HG02588 (cell line): ENCODE measurements around the gene RERE.

Experiments used
- ATAC-seq: cut with Tn5 transposase; IDR thresholded peaks from one replicate; pipeline ENCODE4 v1.9.1; 2021; ENCODE audit warnings: mild to moderate bottlenecking, moderate library complexity; ENCODE audit not compliant: unreplicated experiment

The RERE gene

DNA sequence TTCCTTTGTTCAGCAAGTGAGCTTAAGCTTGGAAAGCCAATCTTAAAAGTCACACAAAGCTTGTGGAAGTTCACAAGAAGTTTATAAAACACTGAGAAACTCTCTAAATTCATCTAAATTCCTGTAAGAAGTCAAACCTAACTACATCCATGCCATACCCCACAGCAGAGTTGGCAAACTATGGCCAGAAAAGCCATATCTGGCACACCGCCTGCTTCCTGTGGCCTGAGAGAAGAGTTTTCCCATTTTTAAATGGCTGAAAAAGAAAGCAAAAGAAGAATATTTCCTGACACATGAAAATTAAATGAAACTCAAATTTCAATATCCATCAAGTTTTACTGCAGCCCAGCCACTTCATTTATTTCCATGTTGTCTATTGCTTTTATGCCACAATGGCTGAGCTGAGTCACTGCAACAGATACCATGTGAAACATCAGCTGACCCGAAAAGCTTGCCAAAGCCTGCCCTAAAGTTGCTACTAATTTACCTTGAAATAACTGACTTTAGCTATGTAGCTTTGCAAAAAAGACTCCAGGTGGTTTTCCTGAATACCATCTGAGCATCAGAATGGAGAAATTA lies 262.4 kb downstream of the RERE start:
- ATAC-seq: no peak

DNA sequence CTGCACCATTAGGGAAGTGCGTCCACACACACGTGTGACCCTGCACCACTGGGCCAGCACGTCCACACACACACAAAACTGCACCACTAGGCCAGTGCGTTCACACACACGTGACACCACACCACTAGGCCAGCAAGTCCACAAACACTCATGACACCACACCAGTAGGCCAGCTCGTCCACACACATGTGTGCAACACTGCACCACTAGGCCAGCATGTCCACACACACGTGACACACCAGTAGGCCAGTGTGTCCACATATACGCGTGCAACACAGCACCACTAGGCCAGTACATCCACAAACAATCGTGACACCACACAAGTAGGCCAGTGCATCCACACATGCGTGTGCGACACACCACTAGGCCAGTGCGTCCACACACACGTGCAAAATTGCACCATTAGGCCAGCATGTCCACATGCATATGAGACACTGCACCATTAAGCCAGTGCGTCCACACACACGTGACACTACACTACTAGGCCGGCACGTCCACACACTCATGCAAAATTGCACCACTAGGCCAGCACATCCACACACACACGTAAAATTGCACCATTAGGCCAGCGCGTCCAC lies 264.5 kb downstream of the RERE start:
- no peak for ATAC-seq

DNA sequence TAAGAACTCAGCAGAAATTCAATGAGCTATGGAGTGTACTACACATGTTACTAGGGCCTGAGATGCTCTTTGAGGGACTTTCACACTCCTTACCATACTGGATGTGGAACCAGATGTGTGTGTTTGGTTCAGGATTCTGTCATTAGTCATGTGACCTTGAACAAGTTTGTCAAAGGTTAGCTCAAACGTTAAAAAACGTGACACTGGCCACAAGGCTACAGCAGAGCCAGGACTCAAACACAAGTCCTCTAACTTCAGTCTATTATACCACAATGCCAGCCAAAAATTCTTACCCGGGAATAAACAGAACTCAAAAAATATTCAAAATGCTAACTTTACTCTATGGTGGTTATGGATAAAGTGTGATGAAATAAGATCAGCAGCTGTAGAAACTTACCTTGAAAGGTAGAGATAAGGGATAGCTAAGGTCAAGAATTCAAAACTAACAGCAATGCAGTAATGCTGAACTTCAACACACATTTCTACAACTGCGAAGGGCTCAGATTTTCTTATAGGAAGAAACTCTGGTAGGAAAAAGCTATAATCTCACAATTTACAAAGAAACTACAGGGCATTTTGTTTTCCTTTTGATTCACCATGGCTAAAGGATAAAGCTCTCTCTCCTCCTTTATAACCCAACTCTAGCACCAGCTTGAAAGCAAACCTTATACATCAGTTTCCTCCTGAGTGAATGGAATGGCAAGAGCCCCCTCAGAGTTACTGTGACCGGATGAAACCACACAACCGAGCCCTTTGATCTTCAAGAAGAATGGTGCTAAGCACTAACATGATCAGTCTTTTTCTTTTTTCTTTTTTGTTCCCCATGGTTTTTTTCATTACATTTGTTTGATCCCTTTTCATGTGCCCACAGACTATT lies 265.6 kb downstream of the RERE start:
- ATAC-seq: no peak

DNA sequence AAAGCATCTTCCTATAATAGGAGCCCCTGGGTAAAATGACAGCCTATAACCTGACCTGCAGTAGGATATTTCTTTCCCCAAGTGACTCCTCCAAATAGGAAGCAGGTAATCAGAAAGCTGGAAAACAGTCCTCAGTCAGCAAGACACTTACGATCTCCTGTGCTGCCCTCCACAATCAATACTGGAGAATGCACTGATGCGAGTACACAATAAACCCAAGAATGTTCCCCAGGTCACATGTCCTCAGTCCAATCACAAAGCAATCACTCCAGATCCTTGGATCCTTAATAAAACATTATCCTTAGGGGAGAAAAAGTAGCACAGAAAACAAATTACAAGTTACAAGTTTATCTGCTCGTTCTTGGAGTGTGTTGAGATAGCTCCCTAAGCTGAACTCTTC lies 266.4 kb downstream of the RERE start:
- ATAC-seq: no peak

- no peak for ATAC-seq
Measured at GRCh38 chr1:8547791-8548190, 269.6 kb downstream of the RERE start.

DNA sequence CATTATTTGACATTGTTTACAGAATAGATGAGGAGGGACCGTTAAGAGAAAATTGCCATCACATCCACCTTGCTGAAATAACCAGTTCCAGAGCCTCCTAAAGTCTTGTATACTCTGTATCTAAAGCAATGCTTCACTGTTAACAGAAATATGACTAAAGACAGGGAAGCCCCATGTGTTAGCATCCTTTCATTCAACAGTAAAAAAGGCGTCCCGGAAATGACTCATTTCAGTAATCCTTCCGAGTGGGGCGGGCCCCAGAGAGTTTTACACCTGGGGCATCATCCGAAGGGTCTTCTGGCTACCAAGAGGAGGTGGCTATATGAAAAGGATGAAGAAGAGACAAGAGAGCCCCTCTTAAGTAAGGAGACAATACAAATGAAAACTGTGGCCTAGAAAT lies 272.4 kb downstream of the RERE start:
- ATAC-seq: no peak

DNA sequence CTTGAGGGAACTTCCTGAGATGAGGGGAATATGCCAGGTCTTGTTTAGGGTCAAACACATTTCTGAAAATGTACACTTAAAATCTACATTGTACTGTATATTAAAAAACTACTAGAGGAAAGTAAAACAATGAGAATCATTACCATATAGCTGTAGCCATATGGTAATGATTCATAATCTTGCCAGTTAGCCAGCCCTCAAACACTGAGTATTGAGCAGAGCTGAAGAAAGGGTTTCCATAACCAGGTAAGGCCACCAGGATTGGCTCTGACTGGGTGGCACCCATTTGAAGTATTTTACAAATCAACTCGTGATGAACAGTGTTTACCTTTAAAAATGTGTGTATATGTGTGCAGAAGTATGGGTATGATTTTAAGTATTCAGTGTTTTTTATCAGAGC lies 272.8 kb downstream of the RERE start:
- no peak for ATAC-seq

- ATAC-seq: no peak
Measured at GRCh38 chr1:8543965-8544364, 273.5 kb downstream of the RERE start.

DNA sequence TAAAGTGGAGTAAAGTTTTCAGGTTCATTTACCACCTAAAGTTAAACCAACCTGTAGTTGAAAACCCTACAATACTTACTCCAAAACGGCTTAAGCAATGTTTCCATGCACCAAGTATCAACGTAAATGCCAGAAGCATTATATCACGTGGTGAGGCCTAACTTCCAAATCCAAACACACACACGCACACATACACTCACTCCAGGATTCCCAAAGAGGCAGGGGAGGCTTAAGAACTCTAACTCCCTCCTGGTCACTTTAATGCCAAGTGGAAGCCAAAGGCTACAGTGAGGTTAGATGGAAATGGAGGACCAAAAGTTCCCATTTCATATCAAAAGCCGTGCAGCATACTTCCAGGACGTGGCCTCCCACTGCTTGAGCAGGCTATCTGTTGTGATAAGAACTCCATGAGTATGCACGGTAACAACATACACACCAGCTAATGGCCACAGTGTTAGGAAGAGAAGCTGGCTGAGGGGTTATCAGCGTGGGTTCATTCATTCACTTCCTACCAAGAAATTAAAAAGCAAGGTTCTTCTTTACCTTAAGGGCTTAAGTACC lies 275.4 kb downstream of the RERE start:
- ATAC-seq: no peak

DNA sequence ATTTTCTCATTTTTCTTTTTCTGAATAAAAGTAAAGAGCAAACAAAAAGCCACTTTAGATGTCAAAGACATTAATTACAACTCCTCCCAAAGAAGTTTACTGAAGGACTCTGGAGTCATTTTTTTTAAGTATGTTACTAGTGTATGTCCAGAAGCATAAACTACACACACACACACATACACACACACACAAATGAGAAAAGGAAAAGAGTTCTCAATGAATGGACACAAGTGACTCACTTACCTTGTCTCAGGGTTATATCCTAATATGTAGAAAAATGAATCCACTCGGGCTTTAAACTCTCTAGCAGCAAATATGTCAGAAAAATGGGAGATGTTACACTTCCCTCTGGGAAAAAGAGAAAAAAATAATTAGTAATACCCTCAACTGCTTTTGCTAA lies 276.5 kb downstream of the RERE start:
- no peak for ATAC-seq

GRCh38 chr1:8540261-8540941 lies 277.0 kb downstream of the RERE start:
- ATAC-seq: no peak

DNA sequence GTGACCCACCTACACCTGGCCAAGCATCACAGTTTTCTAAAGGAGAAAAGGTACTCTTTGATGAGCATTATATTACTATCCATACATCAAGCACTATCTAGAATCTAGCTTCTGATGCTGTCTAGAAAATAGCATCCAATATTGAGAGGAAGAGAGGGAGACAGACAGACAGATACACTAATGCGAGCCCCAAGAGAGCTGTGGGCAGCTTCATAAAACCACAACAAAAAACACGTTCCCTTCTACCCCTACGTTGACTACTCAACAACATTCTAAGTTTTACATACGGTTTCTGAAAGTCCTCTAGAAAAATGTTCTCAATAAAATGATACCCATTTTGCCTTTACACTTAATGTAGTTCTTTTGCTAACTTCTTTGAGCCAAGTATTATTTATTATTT lies 277.8 kb downstream of the RERE start:
- no peak for ATAC-seq

DNA sequence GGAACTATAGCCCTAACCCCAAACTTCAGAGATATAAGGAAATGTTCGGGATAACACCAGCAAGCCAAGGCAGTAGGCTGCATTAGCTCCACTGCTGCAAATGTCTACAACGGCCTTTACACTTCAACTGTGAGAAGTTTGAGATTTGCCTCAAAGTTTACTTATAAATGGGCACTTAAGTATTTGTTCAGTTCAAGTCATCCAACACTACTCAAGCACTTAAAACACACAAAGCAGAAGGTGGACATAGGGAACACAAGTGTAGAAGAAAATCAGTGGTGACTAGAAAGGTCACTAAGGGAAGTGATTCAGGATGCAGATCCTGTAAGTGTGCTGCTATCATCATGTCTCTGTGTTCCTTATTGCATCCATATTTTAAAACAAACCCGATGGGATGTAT lies 278.9 kb downstream of the RERE start:
- no peak for ATAC-seq

- ATAC-seq: no peak
Measured at GRCh38 chr1:8537991-8538390, 279.4 kb downstream of the RERE start.

DNA sequence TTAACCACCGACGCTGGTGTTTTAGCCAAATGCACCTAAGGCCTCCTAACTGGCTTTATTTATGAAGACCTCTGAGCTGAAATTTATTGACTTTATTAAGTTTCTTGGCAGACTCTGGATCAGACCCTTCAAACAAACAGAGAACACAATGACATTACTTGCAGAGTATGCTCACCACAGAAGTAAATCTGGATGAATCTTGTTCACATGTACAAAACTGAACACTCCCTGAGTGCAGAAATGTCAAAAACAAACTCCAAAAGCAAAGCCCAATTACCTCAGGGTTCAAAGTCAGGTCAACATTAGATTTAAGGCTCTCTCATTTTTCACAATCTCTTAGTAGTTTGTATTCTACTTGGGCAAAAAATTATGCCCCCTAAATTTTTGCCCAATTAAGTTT lies 280.9 kb downstream of the RERE start:
- ATAC-seq: no peak

- no peak for ATAC-seq
Measured at GRCh38 chr1:8533907-8534306, 283.5 kb downstream of the RERE start.

- ATAC-seq: no peak
Measured at GRCh38 chr1:8533124-8533523, 284.3 kb downstream of the RERE start.

DNA sequence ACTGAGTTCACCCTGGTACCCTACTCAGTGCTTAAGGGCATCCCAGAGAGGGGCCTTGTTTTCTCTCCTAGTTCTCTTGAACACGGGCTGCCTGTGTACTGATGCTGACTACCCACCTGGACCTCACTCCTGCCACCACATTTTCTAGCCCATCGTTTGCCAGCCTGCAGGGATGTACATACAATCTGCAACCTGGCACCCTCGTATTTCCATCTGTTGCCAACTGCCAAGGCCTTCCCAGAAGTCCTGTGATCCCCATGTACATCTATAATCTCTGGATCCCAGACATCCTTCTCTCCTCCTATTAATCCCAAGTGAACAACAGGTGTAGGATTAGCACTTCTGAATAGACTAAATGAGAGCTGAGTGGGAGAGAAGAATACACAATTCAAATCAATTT lies 287.5 kb downstream of the RERE start:
- ATAC-seq: no peak

DNA sequence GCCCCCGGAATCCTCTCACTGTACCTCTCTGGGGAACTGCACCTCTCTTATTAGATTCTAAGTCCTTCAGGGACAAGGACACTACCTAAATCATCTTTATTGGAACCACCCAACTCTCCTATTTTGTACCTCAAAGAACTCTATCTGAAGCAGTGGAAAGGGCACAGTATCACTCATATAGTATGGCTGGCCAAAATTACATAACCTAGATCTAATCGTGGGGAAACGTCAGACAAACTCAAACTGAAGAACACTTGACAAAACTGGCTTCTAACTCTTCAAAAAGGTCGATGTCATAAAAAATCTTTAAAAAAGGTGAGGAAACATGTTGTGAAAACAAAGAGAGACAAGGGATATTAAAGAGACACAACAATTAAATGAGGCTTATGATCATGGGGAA lies 289.5 kb downstream of the RERE start:
- ATAC-seq: no peak

- ATAC-seq: peak; percentile 58
Measured at GRCh38 chr1:8525558-8526275, 291.7 kb downstream of the RERE start.

DNA sequence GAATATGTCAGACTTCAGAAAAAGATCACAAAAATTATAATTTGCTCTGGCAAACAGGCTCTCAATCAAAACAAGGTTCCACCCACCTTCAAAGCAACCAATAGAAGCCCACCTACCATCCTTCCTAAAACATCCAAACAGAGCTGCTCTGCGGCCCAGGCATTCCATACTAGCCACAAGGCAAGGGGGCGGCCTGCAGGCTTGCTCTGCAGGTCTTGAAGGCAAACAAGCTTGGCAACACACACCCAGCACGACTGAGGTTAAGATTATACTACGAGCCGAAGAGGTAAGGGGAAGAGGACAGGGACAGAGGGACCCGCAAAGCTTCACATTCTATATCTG lies 292.3 kb downstream of the RERE start:
- ATAC-seq: peak; percentile 16
